GM12801 (cell line): ENCODE measurements around the gene MMP15.

Experiments
- TF ChIP-seq, protein P1 (sequence below): IDR thresholded peaks from one replicate; pipeline ENCODE4 v1.5.1; 2011; ENCODE audit warnings: control low read depth; ENCODE audit not compliant: insufficient read length; ENCODE audit errors: extremely low read depth

The MMP15 gene

GRCh38 chr16:58030136-58030840 lies 4.7 kb downstream of the MMP15 start:
- TF ChIP-seq, protein P1, sequence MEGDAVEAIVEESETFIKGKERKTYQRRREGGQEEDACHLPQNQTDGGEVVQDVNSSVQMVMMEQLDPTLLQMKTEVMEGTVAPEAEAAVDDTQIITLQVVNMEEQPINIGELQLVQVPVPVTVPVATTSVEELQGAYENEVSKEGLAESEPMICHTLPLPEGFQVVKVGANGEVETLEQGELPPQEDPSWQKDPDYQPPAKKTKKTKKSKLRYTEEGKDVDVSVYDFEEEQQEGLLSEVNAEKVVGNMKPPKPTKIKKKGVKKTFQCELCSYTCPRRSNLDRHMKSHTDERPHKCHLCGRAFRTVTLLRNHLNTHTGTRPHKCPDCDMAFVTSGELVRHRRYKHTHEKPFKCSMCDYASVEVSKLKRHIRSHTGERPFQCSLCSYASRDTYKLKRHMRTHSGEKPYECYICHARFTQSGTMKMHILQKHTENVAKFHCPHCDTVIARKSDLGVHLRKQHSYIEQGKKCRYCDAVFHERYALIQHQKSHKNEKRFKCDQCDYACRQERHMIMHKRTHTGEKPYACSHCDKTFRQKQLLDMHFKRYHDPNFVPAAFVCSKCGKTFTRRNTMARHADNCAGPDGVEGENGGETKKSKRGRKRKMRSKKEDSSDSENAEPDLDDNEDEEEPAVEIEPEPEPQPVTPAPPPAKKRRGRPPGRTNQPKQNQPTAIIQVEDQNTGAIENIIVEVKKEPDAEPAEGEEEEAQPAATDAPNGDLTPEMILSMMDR = no peak

DNA sequence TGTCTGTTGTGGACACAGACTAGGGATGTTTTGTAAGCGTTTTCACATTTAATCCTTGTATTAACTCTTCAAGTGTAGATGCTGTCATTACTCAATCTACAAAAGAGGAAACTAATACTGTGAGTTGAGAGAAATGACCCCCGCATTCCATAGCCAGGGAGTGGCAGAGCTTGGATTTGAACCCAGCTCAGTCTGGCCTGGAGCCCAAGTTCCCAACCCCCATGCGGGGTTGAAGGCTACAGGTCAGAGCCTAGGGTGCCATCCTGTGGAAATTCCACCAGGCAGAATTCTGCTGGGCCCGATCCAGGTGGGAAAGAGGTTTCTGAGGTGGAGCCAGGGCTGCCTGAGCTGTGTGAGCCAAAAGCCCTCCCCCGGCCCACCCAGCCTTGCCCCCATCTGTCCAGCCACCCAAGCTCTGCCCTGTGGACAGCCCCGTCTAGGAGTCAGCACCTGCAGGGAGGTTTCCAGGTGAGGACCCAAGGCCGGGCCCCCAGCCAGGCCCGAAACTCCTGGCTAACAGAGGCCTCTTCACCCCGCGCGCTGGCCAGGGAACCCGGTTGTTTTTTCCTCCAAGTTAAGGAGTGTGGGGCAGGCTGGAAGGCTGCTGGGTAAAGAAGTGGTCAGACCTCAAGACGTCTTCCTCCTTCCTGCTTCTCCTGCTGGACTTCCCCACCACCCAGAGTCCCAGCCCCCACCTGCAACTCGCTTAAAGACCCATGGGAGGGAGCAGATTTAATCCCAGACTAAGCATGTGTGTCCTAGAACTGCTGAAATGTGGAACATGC lies 5.7 kb downstream of the MMP15 start:
- TF ChIP-seq, protein P1 = no peak

GRCh38 chr16:58032710-58033293 lies 7.2 kb downstream of the MMP15 start:
- TF ChIP-seq, protein P1 = no peak

DNA sequence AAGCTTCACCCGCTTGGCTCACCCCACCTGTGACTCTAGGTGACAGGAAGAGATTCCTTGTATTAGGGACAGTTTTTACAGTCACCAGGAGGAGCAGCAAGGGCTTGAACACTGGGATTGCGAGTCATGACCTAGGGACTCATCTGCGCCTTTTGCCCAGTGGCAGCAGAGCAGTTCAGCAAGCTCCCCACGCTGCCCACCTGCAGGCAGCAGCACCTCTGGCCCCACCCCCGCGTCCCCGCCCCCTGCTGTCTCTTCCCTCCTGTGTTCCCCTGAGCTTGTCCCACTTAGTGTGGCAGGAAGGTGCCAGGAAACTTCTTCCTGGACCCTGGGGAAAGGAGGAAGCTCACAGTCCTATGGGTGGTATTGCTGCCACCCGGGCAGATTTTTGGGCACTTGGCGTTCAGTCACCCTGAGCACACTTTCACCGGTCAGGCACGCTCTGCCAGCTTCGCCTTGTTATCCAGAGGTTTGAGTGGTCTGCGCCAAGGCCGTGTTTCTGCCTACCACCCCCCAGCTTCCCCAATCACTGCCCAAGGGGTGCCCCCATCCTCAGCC lies 8.7 kb downstream of the MMP15 start:
- TF ChIP-seq, protein P1 = no peak

DNA sequence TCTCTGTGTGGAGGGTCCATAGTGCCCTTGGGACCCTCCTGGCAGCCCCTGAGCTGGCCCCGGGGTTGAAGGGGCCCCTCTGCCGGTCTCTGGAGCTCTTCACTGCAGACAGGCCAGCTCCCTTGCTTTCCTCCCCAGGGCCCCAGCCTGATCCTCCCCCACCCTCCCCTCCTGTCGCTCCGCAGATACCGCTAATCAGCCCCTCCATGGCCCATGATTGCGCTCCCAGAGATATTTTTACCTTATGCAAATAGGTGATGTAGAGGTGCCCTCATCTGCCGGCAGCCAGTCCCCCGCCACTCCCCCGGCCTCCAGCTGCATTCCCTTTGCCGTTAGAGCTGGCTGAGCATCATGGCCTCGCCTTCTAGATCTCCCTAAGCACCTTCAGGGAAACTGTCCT lies 9.2 kb downstream of the MMP15 start:
- TF ChIP-seq, protein P1 = no peak

GRCh38 chr16:58035356-58036170 lies 10.0 kb downstream of the MMP15 start:
- TF ChIP-seq, protein P1 = no peak

DNA sequence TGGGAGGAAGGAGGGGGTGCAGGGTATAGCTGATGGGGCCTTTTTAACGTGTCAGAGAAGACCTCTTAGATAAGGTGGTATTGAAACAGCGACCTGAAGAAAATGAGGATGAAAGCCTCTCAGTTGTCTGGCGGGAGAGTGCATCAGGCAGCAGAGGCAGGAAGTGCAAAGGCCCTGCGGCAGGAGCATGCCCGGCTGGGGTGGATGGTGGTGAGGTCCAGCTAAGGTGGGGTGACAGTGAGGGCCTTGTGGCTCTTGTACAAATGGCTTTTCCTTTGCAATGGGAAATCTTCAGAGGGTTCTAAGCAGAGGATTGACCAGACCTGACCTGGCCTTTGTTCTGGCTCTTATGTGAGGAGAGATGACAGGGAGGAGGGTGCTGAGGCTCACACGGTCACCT lies 11.4 kb downstream of the MMP15 start:
- TF ChIP-seq, protein P1 = no peak
